ENCODE results near the gene COPS6.

GRCh38 chr7:100082978-100083377 is 5.8 kb upstream of the COPS6 start:
- no peak for TF ChIP-seq CTCF (IDR thresholded peaks at IDR 0.05; ENCODE audit: low read length)
- TF ChIP-seq EZH2 (optimal IDR thresholded peaks at IDR 0.05; ENCODE audit: low read depth, low read length) = no peak
- no peak for TF ChIP-seq EZH2phosphoT487 (IDR thresholded peaks at IDR 0.05; ENCODE audit: low read length)

Data from MM.1S (cell line).